Measurements from ENCODE around the gene DEFB125. TPM values are rescaled to one million over a fixed set of nuclear protein-coding genes. Genes with fewer than 3 reads are reported as not detected.

Gene DEFB125
- total RNA-seq, 1 experiment from 2014 or later: not detected

DNA sequence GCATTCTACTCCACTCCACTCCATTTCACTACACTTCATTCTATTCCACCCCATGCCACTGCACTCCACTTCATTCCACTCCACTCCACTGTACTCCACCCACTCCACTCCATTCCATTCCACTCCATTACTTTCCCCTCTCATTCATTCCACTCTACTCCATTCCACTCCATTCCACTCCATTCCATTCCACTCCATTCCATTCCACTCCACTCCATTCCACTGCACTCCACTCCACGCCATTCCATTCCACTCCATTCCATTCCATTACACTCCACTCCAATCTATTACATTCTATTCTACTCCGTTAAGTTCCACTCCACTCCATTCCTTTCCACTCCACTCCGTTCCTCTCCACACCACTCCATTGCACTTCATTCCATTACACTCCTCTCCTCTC lies 25.0 kb upstream of the DEFB125 start:
- Histone ChIP-seq H3K27ac (ENCODE audit: low read length) (no peak overlapping the region), H3K4me3 (ENCODE audit: low read depth in 2 of 2, low read length in 2 of 2) (no peak overlapping the region), H3K36me3 (ENCODE audit: control insufficient read depth, insufficient read depth, low read length) (no peaks in the 10 kb centered on the region), H3K9me3 (ENCODE audit: control insufficient read depth, insufficient read depth, low read depth, low read length) (no peaks in the 10 kb centered on the region), H3K27me3 (ENCODE audit: control insufficient read depth, insufficient read depth, low read length) (no peaks in the 10 kb centered on the region), H3K4me1 (ENCODE audit: control insufficient read depth, insufficient read depth, low read length) (no peaks in the 10 kb centered on the region)
- no TSS peak for BruUV-seq (replicated peaks)
- DNase-seq (ENCODE audit: low read depth, low spot score) (no peak), ATAC-seq (no peak)
- ChIA-PET CTCF (no interaction called here), POLR2A (no interaction called here)
- in situ Hi-C loops (cut with HindIII; ENCODE audit: low pct_unique_long_range_greater_than_20kb, low sequenced_read_pairs) (no loop called here), intact Hi-C loops (cut with micrococcal nuclease; ENCODE audit: unreplicated experiment) (no loop called here)
- TF ChIP-seq SIN3A (IDR thresholded peaks at IDR 0.05; ENCODE audit: borderline replicate concordance, insufficient read depth, low read depth, low read length): no peak
- TF ChIP-seq, protein P1, sequence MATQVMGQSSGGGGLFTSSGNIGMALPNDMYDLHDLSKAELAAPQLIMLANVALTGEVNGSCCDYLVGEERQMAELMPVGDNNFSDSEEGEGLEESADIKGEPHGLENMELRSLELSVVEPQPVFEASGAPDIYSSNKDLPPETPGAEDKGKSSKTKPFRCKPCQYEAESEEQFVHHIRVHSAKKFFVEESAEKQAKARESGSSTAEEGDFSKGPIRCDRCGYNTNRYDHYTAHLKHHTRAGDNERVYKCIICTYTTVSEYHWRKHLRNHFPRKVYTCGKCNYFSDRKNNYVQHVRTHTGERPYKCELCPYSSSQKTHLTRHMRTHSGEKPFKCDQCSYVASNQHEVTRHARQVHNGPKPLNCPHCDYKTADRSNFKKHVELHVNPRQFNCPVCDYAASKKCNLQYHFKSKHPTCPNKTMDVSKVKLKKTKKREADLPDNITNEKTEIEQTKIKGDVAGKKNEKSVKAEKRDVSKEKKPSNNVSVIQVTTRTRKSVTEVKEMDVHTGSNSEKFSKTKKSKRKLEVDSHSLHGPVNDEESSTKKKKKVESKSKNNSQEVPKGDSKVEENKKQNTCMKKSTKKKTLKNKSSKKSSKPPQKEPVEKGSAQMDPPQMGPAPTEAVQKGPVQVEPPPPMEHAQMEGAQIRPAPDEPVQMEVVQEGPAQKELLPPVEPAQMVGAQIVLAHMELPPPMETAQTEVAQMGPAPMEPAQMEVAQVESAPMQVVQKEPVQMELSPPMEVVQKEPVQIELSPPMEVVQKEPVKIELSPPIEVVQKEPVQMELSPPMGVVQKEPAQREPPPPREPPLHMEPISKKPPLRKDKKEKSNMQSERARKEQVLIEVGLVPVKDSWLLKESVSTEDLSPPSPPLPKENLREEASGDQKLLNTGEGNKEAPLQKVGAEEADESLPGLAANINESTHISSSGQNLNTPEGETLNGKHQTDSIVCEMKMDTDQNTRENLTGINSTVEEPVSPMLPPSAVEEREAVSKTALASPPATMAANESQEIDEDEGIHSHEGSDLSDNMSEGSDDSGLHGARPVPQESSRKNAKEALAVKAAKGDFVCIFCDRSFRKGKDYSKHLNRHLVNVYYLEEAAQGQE (IDR thresholded peaks at IDR 0.05; ENCODE audit: insufficient read depth in 1 of 2, low read depth in 2 of 2, low read length in 1 of 2): no peak
- TF ChIP-seq, protein P2, sequence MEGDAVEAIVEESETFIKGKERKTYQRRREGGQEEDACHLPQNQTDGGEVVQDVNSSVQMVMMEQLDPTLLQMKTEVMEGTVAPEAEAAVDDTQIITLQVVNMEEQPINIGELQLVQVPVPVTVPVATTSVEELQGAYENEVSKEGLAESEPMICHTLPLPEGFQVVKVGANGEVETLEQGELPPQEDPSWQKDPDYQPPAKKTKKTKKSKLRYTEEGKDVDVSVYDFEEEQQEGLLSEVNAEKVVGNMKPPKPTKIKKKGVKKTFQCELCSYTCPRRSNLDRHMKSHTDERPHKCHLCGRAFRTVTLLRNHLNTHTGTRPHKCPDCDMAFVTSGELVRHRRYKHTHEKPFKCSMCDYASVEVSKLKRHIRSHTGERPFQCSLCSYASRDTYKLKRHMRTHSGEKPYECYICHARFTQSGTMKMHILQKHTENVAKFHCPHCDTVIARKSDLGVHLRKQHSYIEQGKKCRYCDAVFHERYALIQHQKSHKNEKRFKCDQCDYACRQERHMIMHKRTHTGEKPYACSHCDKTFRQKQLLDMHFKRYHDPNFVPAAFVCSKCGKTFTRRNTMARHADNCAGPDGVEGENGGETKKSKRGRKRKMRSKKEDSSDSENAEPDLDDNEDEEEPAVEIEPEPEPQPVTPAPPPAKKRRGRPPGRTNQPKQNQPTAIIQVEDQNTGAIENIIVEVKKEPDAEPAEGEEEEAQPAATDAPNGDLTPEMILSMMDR (IDR thresholded peaks at IDR 0.05): no peak
- TF ChIP-seq POLR2AphosphoS5 (IDR thresholded peaks at IDR 0.05; ENCODE audit: low read depth, low read length): no peak
- TF ChIP-seq TCF7L2 (IDR thresholded peaks at IDR 0.05; ENCODE audit: low read depth, low read length): no peak

DNA sequence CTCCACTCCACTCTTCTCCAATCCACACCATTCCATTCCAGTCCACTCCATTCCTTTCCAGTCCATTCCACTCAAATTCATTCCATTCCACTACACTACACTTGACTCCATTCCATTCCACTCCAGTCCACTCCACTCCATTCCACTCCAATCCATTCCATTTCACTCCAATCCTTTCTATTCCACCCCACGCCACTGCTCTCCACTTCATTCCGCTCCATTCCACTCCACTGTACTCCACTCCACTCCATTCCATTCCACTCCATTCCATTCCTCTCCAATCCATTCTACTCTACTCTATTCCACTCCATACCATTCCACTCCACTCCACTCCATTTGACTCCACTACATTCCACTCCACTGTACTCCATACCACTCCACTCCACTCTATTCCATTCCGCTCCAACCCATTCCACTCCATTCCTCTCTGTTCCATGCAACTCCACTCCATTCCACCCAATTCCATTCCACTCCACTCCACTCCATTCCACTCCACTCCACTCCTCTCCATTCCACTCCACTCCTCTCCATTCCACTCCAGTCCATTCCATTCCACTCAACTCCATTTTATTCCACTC lies 23.4 kb upstream of the DEFB125 start:
- no peak for ATAC-seq
- H3K4me1 ChIP-seq (ENCODE audit: control insufficient read depth, insufficient read depth, low read length): no peaks in the 10 kb centered on the region
- POLR2A ChIA-PET: no interaction called here

More for the DNA sequence above, 23.4 kb upstream of the DEFB125 start:
- Histone ChIP-seq H3K36me3 (ENCODE audit: control insufficient read depth, insufficient read depth, low read length) (no peaks in the 10 kb centered on the region), H3K9me3 (ENCODE audit: control insufficient read depth, insufficient read depth, low read depth, low read length) (no peaks in the 10 kb centered on the region), H3K27me3 (ENCODE audit: control insufficient read depth, insufficient read depth, low read length) (no peaks in the 10 kb centered on the region), H3K27ac (ENCODE audit: low read length) (no peak overlapping the region), H3K4me3 (ENCODE audit: low read depth in 2 of 2, low read length in 2 of 2) (no peak overlapping the region)
- in situ Hi-C loops (cut with HindIII; ENCODE audit: low pct_unique_long_range_greater_than_20kb, low sequenced_read_pairs) (no loop called here), intact Hi-C loops (cut with micrococcal nuclease; ENCODE audit: unreplicated experiment) (no loop called here)
- DNase-seq (ENCODE audit: low read depth, low spot score): no peak
- BruUV-seq (replicated peaks): no TSS peak
- CTCF ChIA-PET: no interaction called here
- TF ChIP-seq, protein P1 (IDR thresholded peaks at IDR 0.05; ENCODE audit: insufficient read depth in 1 of 2, low read depth in 2 of 2, low read length in 1 of 2): no peak
- TF ChIP-seq, protein P2 (IDR thresholded peaks at IDR 0.05): no peak
- no peak for TF ChIP-seq POLR2AphosphoS5 (IDR thresholded peaks at IDR 0.05; ENCODE audit: low read depth, low read length)
- no peak for TF ChIP-seq TCF7L2 (IDR thresholded peaks at IDR 0.05; ENCODE audit: low read depth, low read length)
- no peak for TF ChIP-seq SIN3A (IDR thresholded peaks at IDR 0.05; ENCODE audit: borderline replicate concordance, insufficient read depth, low read depth, low read length)
